ENCODE data around the gene BACH1.

The BACH1 gene

GRCh38 chr21:29313662-29314408, 15.1 kb downstream of the BACH1 start:
- FAIRE-seq (no peak), DNase-seq (ENCODE audit: insufficient read length, low spot score) (no peak)
- TF ChIP-seq POLR2A (IDR thresholded peaks at IDR 0.05; ENCODE audit: low read depth, low read length): no peak

- no peak for TF ChIP-seq POLR2A (IDR thresholded peaks at IDR 0.05; ENCODE audit: low read depth, low read length)
- FAIRE-seq: no peak
- no peak for DNase-seq (ENCODE audit: insufficient read length, low spot score)
Observed at GRCh38 chr21:29315131-29315749, 16.5 kb downstream of the BACH1 start.

GRCh38 chr21:29316029-29316742, 17.5 kb downstream of the BACH1 start:
- FAIRE-seq (no peak), DNase-seq (ENCODE audit: insufficient read length, low spot score) (no peak)
- no peak for TF ChIP-seq POLR2A (IDR thresholded peaks at IDR 0.05; ENCODE audit: low read depth, low read length)

GRCh38 chr21:29316806-29317205, 18.1 kb downstream of the BACH1 start:
- no peak for TF ChIP-seq POLR2A (IDR thresholded peaks at IDR 0.05; ENCODE audit: low read depth, low read length)
- no peak for FAIRE-seq
- no peak for DNase-seq (ENCODE audit: insufficient read length, low spot score)

- FAIRE-seq: no peak
- no peak for TF ChIP-seq POLR2A (IDR thresholded peaks at IDR 0.05; ENCODE audit: low read depth, low read length)
- DNase-seq (ENCODE audit: insufficient read length, low spot score): no peak
Observed at GRCh38 chr21:29318354-29318753, 19.6 kb downstream of the BACH1 start.

GRCh38 chr21:29320031-29320430, 21.3 kb downstream of the BACH1 start:
- FAIRE-seq (no peak), DNase-seq (ENCODE audit: insufficient read length, low spot score) (no peak)
- TF ChIP-seq POLR2A (IDR thresholded peaks at IDR 0.05; ENCODE audit: low read depth, low read length): no peak

GRCh38 chr21:29321217-29321616, 22.5 kb downstream of the BACH1 start:
- no peak for FAIRE-seq
- no peak for DNase-seq (ENCODE audit: insufficient read length, low spot score)
- TF ChIP-seq POLR2A (IDR thresholded peaks at IDR 0.05; ENCODE audit: low read depth, low read length): no peak

GRCh38 chr21:29321932-29322928, 23.5 kb downstream of the BACH1 start:
- no peak for TF ChIP-seq POLR2A (IDR thresholded peaks at IDR 0.05; ENCODE audit: low read depth, low read length)
- FAIRE-seq: no peak
- no peak for DNase-seq (ENCODE audit: insufficient read length, low spot score)

- FAIRE-seq: no peak
- TF ChIP-seq POLR2A (IDR thresholded peaks at IDR 0.05; ENCODE audit: low read depth, low read length): no peak
- DNase-seq (ENCODE audit: insufficient read length, low spot score): no peak
Observed at GRCh38 chr21:29323189-29323588, 24.5 kb downstream of the BACH1 start.

- no peak for TF ChIP-seq POLR2A (IDR thresholded peaks at IDR 0.05; ENCODE audit: low read depth, low read length)
- no peak for FAIRE-seq
Observed at GRCh38 chr21:29326914-29327554, 28.3 kb downstream of the BACH1 start.

GRCh38 chr21:29329406-29329805, 30.7 kb downstream of the BACH1 start:
- no peak for TF ChIP-seq POLR2A (IDR thresholded peaks at IDR 0.05; ENCODE audit: low read depth, low read length)
- FAIRE-seq (no peak), DNase-seq (ENCODE audit: insufficient read length, low spot score) (no peak)

More at GRCh38 chr21:29326914-29327554, 28.3 kb downstream of the BACH1 start:
- DNase-seq (ENCODE audit: insufficient read length, low spot score): no peak

- no peak for TF ChIP-seq POLR2A (IDR thresholded peaks at IDR 0.05; ENCODE audit: low read depth, low read length)
- no peak for DNase-seq (ENCODE audit: insufficient read length, low spot score)
Observed at GRCh38 chr21:29330797-29331196, 32.1 kb downstream of the BACH1 start.

More at GRCh38 chr21:29330797-29331196, 32.1 kb downstream of the BACH1 start:
- no peak for FAIRE-seq

Data from H54 (cell line).